Bone marrow (tissue), 2 donors: Measurements from ENCODE around the gene FOXD3.
"Not testable (repeated sequence)": the region's sequence is repeated elsewhere in the genome, so short reads cannot be mapped to it uniquely, and the experiment has no call there.

ENCODE experiments used
- DNase-seq, 2 donors: peaks; one replicate each; lab custom pipeline; 2025; lab: John Stamatoyannopoulos, UW

FOXD3 gene

GRCh38 chr1:63321066-63321784 lies 1.1 kb upstream of the FOXD3 start:
- DNase-seq = no peak

GRCh38 chr1:63321785-63322113 lies 618 bp upstream of the FOXD3 start:
- DNase-seq = no peak

- peak in 1 of 2 donors; percentile 38 for DNase-seq
These were observed 837 bp downstream of the FOXD3 start for GRCh38 chr1:63322944-63323864.

GRCh38 chr1:63323865-63324778 lies 1.8 kb downstream of the FOXD3 start:
- no peak for DNase-seq

- no peak for DNase-seq
These were observed 2.4 kb downstream of the FOXD3 start for GRCh38 chr1:63324779-63325119.

GRCh38 chr1:63325279-63325985 lies 3.1 kb downstream of the FOXD3 start:
- DNase-seq = no peak

GRCh38 chr1:63326106-63326472 lies 3.7 kb downstream of the FOXD3 start:
- no peak for DNase-seq

- DNase-seq = no peak
These were observed 4.4 kb downstream of the FOXD3 start for GRCh38 chr1:63326473-63327380.

- peak in 1 of 2 donors; percentile 39 for DNase-seq
These were observed 5.2 kb downstream of the FOXD3 start for GRCh38 chr1:63327417-63328054.

GRCh38 chr1:63328122-63328521 lies 5.8 kb downstream of the FOXD3 start:
- no peak for DNase-seq

GRCh38 chr1:63328781-63329180 lies 6.4 kb downstream of the FOXD3 start:
- no peak for DNase-seq

- DNase-seq = no peak
These were observed 7.4 kb downstream of the FOXD3 start for GRCh38 chr1:63329621-63330330.

- DNase-seq = no peak
These were observed 8.1 kb downstream of the FOXD3 start for GRCh38 chr1:63330331-63330916.

- DNase-seq = no peak
These were observed 20.0 kb downstream of the FOXD3 start for GRCh38 chr1:63342402-63342801.

GRCh38 chr1:63343922-63344321 lies 21.6 kb downstream of the FOXD3 start:
- no peak for DNase-seq

- no peak for DNase-seq
These were observed 28.0 kb downstream of the FOXD3 start for GRCh38 chr1:63350320-63350719.

- no peak for DNase-seq
These were observed 30.4 kb downstream of the FOXD3 start for GRCh38 chr1:63352736-63353135.

GRCh38 chr1:63356234-63356633 lies 33.9 kb downstream of the FOXD3 start:
- not testable (repeated sequence) for DNase-seq

- no peak for DNase-seq
These were observed 37.2 kb downstream of the FOXD3 start for GRCh38 chr1:63359561-63359960.
